Testis (tissue), 3 donors: ENCODE measurements around the gene MAGOHB. TPM values are rescaled to one million over a fixed set of nuclear protein-coding genes. Genes with fewer than 3 reads are reported as not detected.

Experiments
- DNase-seq: peaks from one replicate; pipeline ENCODE4 v3.0.0-alpha.2; 2019
- H3K27ac ChIP-seq, 2 donors: fragments of 200-600 bp; sonication (generic); one replicate each; pipeline ENCODE4 v1.5.1; 2019
- H3K27me3 ChIP-seq: fragments of 200-600 bp; sonication (generic); one replicate; pipeline ENCODE4 v1.5.1; 2019
- H3K36me3 ChIP-seq: fragments of 200-600 bp; sonication (generic); one replicate; pipeline ENCODE4 v1.5.1; 2017; ENCODE audit warnings: low read depth; ENCODE audit errors: missing control alignments
- H3K4me1 ChIP-seq: fragments of 200-600 bp; sonication (generic); one replicate; pipeline ENCODE4 v1.5.1; 2019
- H3K4me3 ChIP-seq, 2 donors: fragments of 200-600 bp; sonication (generic); one replicate each; pipeline ENCODE4 v1.5.1; 2017 to 2019
- H3K9me3 ChIP-seq: fragments of 200-600 bp; sonication (generic); one replicate; pipeline ENCODE4 v1.5.1; 2017
- CTCF ChIP-seq, 3 experiments: fragments of 450-650 bp in 2 of 3; fragments of 200-600 bp in 1 of 3; sonication (generic) in 1 of 3; IDR thresholded peaks; one replicate each; pipeline ENCODE4 v1.5.1; 2016 to 2019; ENCODE audit warnings: antibody characterized with exemption in 3 of 3, mild to moderate bottlenecking in 2 of 3, moderate library complexity in 1 of 3
- POLR2A ChIP-seq: fragments of 450-650 bp; IDR thresholded peaks from one replicate; pipeline ENCODE4 v1.6.1; 2017; ENCODE audit warnings: antibody characterized with exemption, mild to moderate bottlenecking, moderate library complexity
- WGBS, 2 donors: methylation state at CpG; one replicate each; pipeline ENCODE4 v1.1.5; 2018; 5-methylcytosine and 5-hydroxymethylcytosine counted together
- intact Hi-C: fragments of 100-400 bp; cut with DNase I; formaldehyde crosslinking; loops from one replicate; pipeline ENCODE4 v1.15.1; 2023; ENCODE audit warnings: low total_unique reads
- polyA plus RNA-seq: library from polyadenylated mRNA; stranded (reverse); fragments of 350-450 nt; fragmentation: Illumina TruSeq; extraction: RNeasy Lipid Tissue Mini Kit (QIAGEN cat#74804); gene quantifications from one replicate; pipeline ENCODE4 v1.2.3, GENCODE V29; 2014; ENCODE audit warnings: low read depth, low replicate concordance; ENCODE audit not compliant: insufficient read depth
- total RNA-seq, 2 donors: library from RNA; depleted of rRNA; stranded (reverse); fragments of >200 nt; gene quantifications; one replicate each; pipeline ENCODE4 v1.2.3, GENCODE V29; 2016

The MAGOHB gene
- total and polyA plus RNA-seq, 3 donors from 2014 or later = 16.1 to 20.5 (median 16.7) TPM

GRCh38 chr12:10554756-10555481, 58.5 kb downstream of the MAGOHB start:
- TF ChIP-seq CTCF (IDR thresholded peaks at IDR 0.05) = no peak
- TF ChIP-seq POLR2A = no peak
- Histone ChIP-seq H3K36me3 (no peaks in the 10 kb centered on the region), H3K27ac (no peak overlapping the region), H3K27me3 (no peaks in the 10 kb centered on the region), H3K4me3 (no peak overlapping the region), H3K4me1 (no peaks in the 10 kb centered on the region), H3K9me3 (no peaks in the 10 kb centered on the region)
- no peak for DNase-seq
- WGBS, 2 donors = 84 to 85% methylated on average over 7 of the region's 7 CpGs
- intact Hi-C loops = no loop called here

GRCh38 chr12:10554228-10554755, 59.1 kb downstream of the MAGOHB start:
- Histone ChIP-seq H3K9me3 (no peaks in the 10 kb centered on the region), H3K36me3 (no peaks in the 10 kb centered on the region), H3K27me3 (no peaks in the 10 kb centered on the region), H3K4me3 (no peak overlapping the region), H3K27ac (no peak overlapping the region), H3K4me1 (no peaks in the 10 kb centered on the region)
- WGBS, 2 donors = 77 to 88% methylated on average over 6 of the region's 6 CpGs
- DNase-seq = no peak
- no peak for TF ChIP-seq POLR2A
- TF ChIP-seq CTCF (IDR thresholded peaks at IDR 0.05) = no peak
- intact Hi-C loops = no loop called here

Other genes starting within 250 kb of the MAGOHB start
- gene KLRK1, start 223.6 kb downstream of the MAGOHB start, total RNA-seq = 1 to 10 TPM; 1.3 to 2.8 TPM
- 5.4 TPM for gene KLRK1, start 223.6 kb downstream of the MAGOHB start, polyA plus RNA-seq
- not detected for gene KLRC4, start 203.9 kb downstream of the MAGOHB start, total RNA-seq
- gene KLRC4, start 203.9 kb downstream of the MAGOHB start, polyA plus RNA-seq = not detected
- gene KLRC3, start 193.0 kb downstream of the MAGOHB start, total RNA-seq = 1 to 10 TPM in 1 of 2 donors, not detected in 1; 1.3 TPM
- not detected for gene KLRC3, start 193.0 kb downstream of the MAGOHB start, polyA plus RNA-seq
- gene KLRC2, start 177.6 kb downstream of the MAGOHB start, total RNA-seq = under 1 TPM in 1 of 2 donors, not detected in 1; 0.56 TPM
- not detected for gene KLRC2, start 177.6 kb downstream of the MAGOHB start, polyA plus RNA-seq
- gene KLRC1, start 160.2 kb downstream of the MAGOHB start, total RNA-seq = 1 to 10 TPM; 1.9 TPM
- 0.37 TPM for gene KLRC1, start 160.2 kb downstream of the MAGOHB start, polyA plus RNA-seq
- 1 to 10 TPM; 2.1 to 3.9 TPM for gene EIF2S3B, start 107.7 kb downstream of the MAGOHB start, total RNA-seq
- gene EIF2S3B, start 107.7 kb downstream of the MAGOHB start, polyA plus RNA-seq = 4.1 TPM
- gene STYK1, start 60.4 kb upstream of the MAGOHB start, total RNA-seq = under 1 TPM; 0.24 to 0.50 TPM
- 0.26 TPM for gene STYK1, start 60.4 kb upstream of the MAGOHB start, polyA plus RNA-seq
- gene YBX3, start 109.7 kb upstream of the MAGOHB start, total RNA-seq = 100 to 1,000 TPM; 493 to 511 TPM
- gene YBX3, start 109.7 kb upstream of the MAGOHB start, polyA plus RNA-seq = 1,385 TPM
- not detected for gene TAS2R7, start 189.0 kb upstream of the MAGOHB start, total RNA-seq
- not detected for gene TAS2R7, start 189.0 kb upstream of the MAGOHB start, polyA plus RNA-seq
- gene TAS2R8, start 193.7 kb upstream of the MAGOHB start, total RNA-seq = not detected
- gene TAS2R8, start 193.7 kb upstream of the MAGOHB start, polyA plus RNA-seq = not detected
- not detected for gene TAS2R9, start 196.6 kb upstream of the MAGOHB start, total RNA-seq
- not detected for gene TAS2R9, start 196.6 kb upstream of the MAGOHB start, polyA plus RNA-seq
- gene TAS2R10, start 212.7 kb upstream of the MAGOHB start, total RNA-seq = under 1 TPM in 1 of 2 donors, not detected in 1; 0.39 TPM
- gene TAS2R10, start 212.7 kb upstream of the MAGOHB start, polyA plus RNA-seq = not detected
- gene PRR4, start 235.9 kb upstream of the MAGOHB start, total RNA-seq = 1 to 10 TPM; 4.3 to 8.4 TPM
- 1.3 TPM for gene PRR4, start 235.9 kb upstream of the MAGOHB start, polyA plus RNA-seq